Adrenal gland (tissue), 12 donors: Measurements from ENCODE around the gene MAPK7. TPM values are rescaled to one million over a fixed set of nuclear protein-coding genes. Genes with fewer than 3 reads are reported as not detected.

Experiments used
- DNase-seq, 7 donors: peaks; one replicate each; pipeline ENCODE4 v3.0.0-alpha.2; 2019 to 2020
- H3K27ac ChIP-seq, 5 donors: fragments of 200-600 bp; sonication (generic) in 4 of 5; 1 replicate in 3 of 5; 2 replicates in 2 of 5; pipeline versions ENCODE4 v1.5.1 to v1.8.0; 2016 to 2020; ENCODE audit warnings: mild to moderate bottlenecking in 1 of 5
- H3K27me3 ChIP-seq: fragments of 200-600 bp; 2 replicates; pipeline ENCODE4 v1.8.0; 2021
- H3K36me3 ChIP-seq, 2 donors: fragments of 200-600 bp; replicated peaks in 1 of 2; 1 replicate in 1 of 2; 2 replicates in 1 of 2; pipeline versions ENCODE4 v1.5.1 to v1.8.0; 2018 to 2022
- H3K4me1 ChIP-seq, 2 donors: fragments of 200-600 bp; replicated peaks in 1 of 2; 1 replicate in 1 of 2; 2 replicates in 1 of 2; pipeline versions ENCODE4 v1.5.1 to v1.8.0; 2018 to 2021
- H3K4me3 ChIP-seq, 4 donors: fragments of 200-600 bp; sonication (generic) in 3 of 4; one replicate each; pipeline ENCODE4 v1.5.1; 2016 to 2018
- H3K9me3 ChIP-seq, 3 donors: fragments of 200-600 bp; sonication (generic) in 1 of 3; replicated peaks in 1 of 3; 1 replicate in 2 of 3; 2 replicates in 1 of 3; pipeline versions ENCODE4 v1.5.1 to v1.8.0; 2016 to 2021
- POLR2A ChIP-seq, 2 donors: fragments of 450-650 bp; IDR thresholded peaks; one replicate each; pipeline ENCODE4 v1.6.1; 2017; ENCODE audit warnings: antibody characterized with exemption in 2 of 2, mild to moderate bottlenecking in 2 of 2, moderate library complexity in 1 of 2
- WGBS, 4 donors: extraction: QIAGEN DNeasy Blood & Tissue Kit in 2 of 4; methylation state at CpG; one replicate each; pipeline versions ENCODE4 v1.1.5 to v1.1.7; 2013 to 2017; 5-methylcytosine and 5-hydroxymethylcytosine counted together
- intact Hi-C, 2 donors: fragments of 100-400 bp; cut with DNase I; formaldehyde crosslinking; loops; one replicate each; pipeline versions ENCODE4 v1.14.1 to v1.15.0; 2022 to 2023
- polyA plus RNA-seq, 3 donors: library from polyadenylated mRNA; stranded (reverse); fragments of 200-250 nt in 2 of 3; fragments of 350-450 nt in 1 of 3; fragmentation: Illumina TruSeq in 1 of 3; extraction: RNeasy Lipid Tissue Mini Kit (QIAGEN cat#74804) in 1 of 3; gene quantifications; one replicate each; pipeline ENCODE4 v1.2.3, GENCODE V29; 2013 to 2014
- total RNA-seq, 9 donors: library from RNA; depleted of rRNA in 4 of 9; stranded (reverse); fragments of >200 nt in 4 of 9; fragments of 120-200 nt in 1 of 9; fragmentation: NEBNext Ultra II Directional in 1 of 9; extraction: Animal tissue kit (Norgen Biotek cat#: 25700) in 1 of 9; gene quantifications; one replicate each; pipeline versions ENCODE4 v1.1.0 to v1.2.4, GENCODE V29; 2013 to 2023
- TF ChIP-seq, protein P1 (sequence below), 6 experiments: fragments of 450-650 bp in 4 of 6; fragments of 200-600 bp in 2 of 6; sonication (generic) in 1 of 6; IDR thresholded peaks; 1 replicate in 5 of 6; 2 replicates in 1 of 6; pipeline versions ENCODE4 v1.5.1 to v1.8.0; 2016 to 2021; ENCODE audit warnings: antibody characterized with exemption in 6 of 6, mild to moderate bottlenecking in 2 of 6, moderate library complexity in 1 of 6
- donor health status: healthy with polysubstance abuse.
- donor health status: Bipolar disorder and iron deficiency.
- donor health status: DM: yes; HTN: yes; CAD: no.
- donor health status: DM: no; HTN: no; CAD: no.
- donor health status: DM: no; HTN: no; CAD: no.
- donor health status: DM: yes; HTN: yes; CAD: no.

MAPK7 gene
- total and polyA plus RNA-seq, 12 donors: 7.6 to 223 (median 44.6) TPM

DNA sequence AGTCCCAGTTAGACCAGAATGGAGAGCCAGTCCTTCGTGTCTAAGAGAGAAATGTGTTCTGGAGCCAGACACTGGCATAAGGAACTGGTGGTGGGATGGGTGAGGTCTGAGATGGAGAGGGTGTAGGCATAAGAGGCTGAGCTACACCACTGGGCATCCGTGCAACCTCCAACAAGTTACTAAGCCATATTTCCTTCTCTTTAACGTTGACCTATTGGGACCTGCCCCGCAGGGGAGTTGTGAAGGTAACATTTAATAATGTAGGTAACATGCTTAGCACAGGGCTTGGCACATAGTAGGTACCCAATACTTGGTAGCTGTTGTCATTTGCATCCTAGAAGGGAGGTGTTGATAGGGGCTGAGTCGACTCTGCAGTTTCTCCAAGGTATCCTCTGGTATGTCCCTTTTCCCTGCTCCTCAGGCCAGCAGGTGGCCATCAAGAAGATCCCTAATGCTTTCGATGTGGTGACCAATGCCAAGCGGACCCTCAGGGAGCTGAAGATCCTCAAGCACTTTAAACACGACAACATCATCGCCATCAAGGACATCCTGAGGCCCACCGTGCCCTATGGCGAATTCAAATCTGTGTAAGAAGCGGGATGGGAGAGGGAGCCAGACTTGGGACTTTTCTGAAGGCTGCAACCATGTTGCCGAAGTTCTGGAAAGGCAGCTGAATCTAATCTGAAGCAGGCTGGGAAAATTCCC, 1.2 kb downstream of the MAPK7 start:
- peak overlapping the region in 2 of 5 donors; percentile 96 to 98 for H3K27ac ChIP-seq
- H3K4me1 ChIP-seq: peaks cover 9 to 27% of the 10 kb centered on the region in 2 donors
- WGBS, 4 donors: 78 to 83% (median 80%) methylated on average over 13 of the region's 13 CpGs
- peak in 6 of 7 donors; percentile 8 to 57 (median 18) for DNase-seq
- intact Hi-C loops: no loop called here
- TF ChIP-seq, protein P1, sequence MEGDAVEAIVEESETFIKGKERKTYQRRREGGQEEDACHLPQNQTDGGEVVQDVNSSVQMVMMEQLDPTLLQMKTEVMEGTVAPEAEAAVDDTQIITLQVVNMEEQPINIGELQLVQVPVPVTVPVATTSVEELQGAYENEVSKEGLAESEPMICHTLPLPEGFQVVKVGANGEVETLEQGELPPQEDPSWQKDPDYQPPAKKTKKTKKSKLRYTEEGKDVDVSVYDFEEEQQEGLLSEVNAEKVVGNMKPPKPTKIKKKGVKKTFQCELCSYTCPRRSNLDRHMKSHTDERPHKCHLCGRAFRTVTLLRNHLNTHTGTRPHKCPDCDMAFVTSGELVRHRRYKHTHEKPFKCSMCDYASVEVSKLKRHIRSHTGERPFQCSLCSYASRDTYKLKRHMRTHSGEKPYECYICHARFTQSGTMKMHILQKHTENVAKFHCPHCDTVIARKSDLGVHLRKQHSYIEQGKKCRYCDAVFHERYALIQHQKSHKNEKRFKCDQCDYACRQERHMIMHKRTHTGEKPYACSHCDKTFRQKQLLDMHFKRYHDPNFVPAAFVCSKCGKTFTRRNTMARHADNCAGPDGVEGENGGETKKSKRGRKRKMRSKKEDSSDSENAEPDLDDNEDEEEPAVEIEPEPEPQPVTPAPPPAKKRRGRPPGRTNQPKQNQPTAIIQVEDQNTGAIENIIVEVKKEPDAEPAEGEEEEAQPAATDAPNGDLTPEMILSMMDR (IDR thresholded peaks at IDR 0.05): no peak
- no peak for TF ChIP-seq POLR2A (IDR thresholded peaks at IDR 0.05)
- peaks cover 0 to 52% of the 10 kb centered on the region in 2 donors for H3K36me3 ChIP-seq
- no peaks in the 10 kb centered on the region for H3K27me3 ChIP-seq
- peak overlapping the region in 2 of 4 donors; percentile 59 to 82 for H3K4me3 ChIP-seq
- H3K9me3 ChIP-seq: no peaks in the 10 kb centered on the region

DNA sequence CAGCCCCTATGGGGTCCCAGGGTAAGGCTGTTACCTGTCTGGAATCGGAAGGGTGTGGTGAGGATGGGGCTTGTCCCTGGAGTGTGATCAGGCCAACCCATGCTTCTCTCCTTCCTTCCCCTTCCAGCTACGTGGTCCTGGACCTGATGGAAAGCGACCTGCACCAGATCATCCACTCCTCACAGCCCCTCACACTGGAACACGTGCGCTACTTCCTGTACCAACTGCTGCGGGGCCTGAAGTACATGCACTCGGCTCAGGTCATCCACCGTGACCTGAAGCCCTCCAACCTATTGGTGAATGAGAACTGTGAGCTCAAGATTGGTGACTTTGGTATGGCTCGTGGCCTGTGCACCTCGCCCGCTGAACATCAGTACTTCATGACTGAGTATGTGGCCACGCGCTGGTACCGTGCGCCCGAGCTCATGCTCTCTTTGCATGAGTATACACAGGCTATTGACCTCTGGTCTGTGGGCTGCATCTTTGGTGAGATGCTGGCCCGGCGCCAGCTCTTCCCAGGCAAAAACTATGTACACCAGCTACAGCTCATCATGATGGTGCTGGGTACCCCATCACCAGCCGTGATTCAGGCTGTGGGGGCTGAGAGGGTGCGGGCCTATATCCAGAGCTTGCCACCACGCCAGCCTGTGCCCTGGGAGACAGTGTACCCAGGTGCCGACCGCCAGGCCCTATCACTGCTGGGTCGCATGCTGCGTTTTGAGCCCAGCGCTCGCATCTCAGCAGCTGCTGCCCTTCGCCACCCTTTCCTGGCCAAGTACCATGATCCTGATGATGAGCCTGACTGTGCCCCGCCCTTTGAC, 2.4 kb downstream of the MAPK7 start:
- intact Hi-C loops: no loop called here
- peak in 5 of 7 donors; percentile 12 to 56 (median 24) for DNase-seq
- Histone ChIP-seq H3K9me3 (no peaks in the 10 kb centered on the region), H3K4me3 (no peak overlapping the region), H3K36me3 (peaks cover 0 to 53% of the 10 kb centered on the region in 2 donors), H3K27me3 (no peaks in the 10 kb centered on the region), H3K4me1 (peaks cover 10 to 38% of the 10 kb centered on the region in 2 donors), H3K27ac (no peak overlapping the region)
- TF ChIP-seq POLR2A (IDR thresholded peaks at IDR 0.05): no peak
- TF ChIP-seq, protein P1 (IDR thresholded peaks at IDR 0.05): no peak
- WGBS, 4 donors: 88 to 93% (median 91%) methylated on average over 13 to 29 of the region's 29 CpGs

- WGBS, 4 donors: 83 to 95% (median 94%) methylated on average over 3 to 7 of the region's 7 CpGs
- Histone ChIP-seq H3K4me1 (peaks cover 16 to 45% of the 10 kb centered on the region in 2 donors), H3K36me3 (peaks cover 0 to 53% of the 10 kb centered on the region in 2 donors), H3K9me3 (no peaks in the 10 kb centered on the region), H3K27ac (no peak overlapping the region), H3K4me3 (no peak overlapping the region), H3K27me3 (no peaks in the 10 kb centered on the region)
- peak in 3 of 7 donors; percentile 10 to 45 (median 27) for DNase-seq
- intact Hi-C loops: no loop called here
- TF ChIP-seq POLR2A (IDR thresholded peaks at IDR 0.05): no peak
- TF ChIP-seq, protein P1 (IDR thresholded peaks at IDR 0.05): no peak
These were observed 3.1 kb downstream of the MAPK7 start for GRCh38 chr17:19381361-19381740.

GRCh38 chr17:19381741-19382444, 3.6 kb downstream of the MAPK7 start:
- no peak for TF ChIP-seq POLR2A (IDR thresholded peaks at IDR 0.05)
- TF ChIP-seq, protein P1 (IDR thresholded peaks at IDR 0.05): no peak
- Histone ChIP-seq H3K4me1 (peaks cover 22 to 46% of the 10 kb centered on the region in 2 donors), H3K9me3 (no peaks in the 10 kb centered on the region), H3K4me3 (no peak overlapping the region), H3K36me3 (peaks cover 0 to 53% of the 10 kb centered on the region in 2 donors), H3K27ac (peak overlapping the region in 1 of 5 donors; percentile 36), H3K27me3 (no peaks in the 10 kb centered on the region)
- intact Hi-C loops: no loop called here
- peak in 5 of 7 donors; percentile 11 to 53 (median 16) for DNase-seq
- WGBS, 4 donors: 89 to 96% (median 92%) methylated on average over 31 of the region's 31 CpGs
